Measurements from ENCODE around the gene SOX12. TPM values are rescaled to one million over a fixed set of nuclear protein-coding genes. Genes with fewer than 3 reads are reported as not detected.
A peak's percentile ranks its signal among the peaks of the same experiment; 100 is the strongest.
"Not testable (repeated sequence)": the region's sequence is repeated elsewhere in the genome, so short reads cannot be mapped to it uniquely, and the experiment has no call there.

Gene SOX12
- total RNA-seq, 1 donor from 2014 or later: 18.3 TPM

DNA sequence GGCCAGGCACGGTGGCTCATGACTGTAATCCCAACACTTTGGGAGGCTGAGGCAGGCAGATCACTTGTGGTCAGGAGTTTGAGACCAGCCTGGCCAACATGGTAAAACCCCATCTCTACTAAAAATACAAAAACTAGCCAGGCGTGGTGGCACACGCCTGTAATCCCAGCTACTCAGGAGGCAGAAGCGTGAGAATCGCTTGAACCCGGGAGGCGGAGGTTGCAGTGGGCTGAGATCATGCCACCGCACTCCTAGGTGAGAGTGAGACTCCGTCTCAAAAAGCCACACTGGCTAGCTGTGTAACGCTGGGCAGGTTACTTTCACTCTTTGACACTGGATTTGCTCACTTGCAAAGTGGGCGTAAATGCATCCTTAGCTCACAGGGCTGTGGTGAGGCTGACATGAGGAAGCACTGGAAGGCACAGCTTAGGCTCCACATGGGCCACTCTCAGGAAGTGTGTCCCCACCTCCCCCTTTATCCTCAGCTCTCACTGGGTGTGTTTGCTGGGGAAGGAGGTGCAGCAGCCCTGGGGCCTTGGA lies 47.3 kb downstream of the SOX12 start:
- intact Hi-C loops (cut with micrococcal nuclease); DNase-seq: not testable (repeated sequence)

DNA sequence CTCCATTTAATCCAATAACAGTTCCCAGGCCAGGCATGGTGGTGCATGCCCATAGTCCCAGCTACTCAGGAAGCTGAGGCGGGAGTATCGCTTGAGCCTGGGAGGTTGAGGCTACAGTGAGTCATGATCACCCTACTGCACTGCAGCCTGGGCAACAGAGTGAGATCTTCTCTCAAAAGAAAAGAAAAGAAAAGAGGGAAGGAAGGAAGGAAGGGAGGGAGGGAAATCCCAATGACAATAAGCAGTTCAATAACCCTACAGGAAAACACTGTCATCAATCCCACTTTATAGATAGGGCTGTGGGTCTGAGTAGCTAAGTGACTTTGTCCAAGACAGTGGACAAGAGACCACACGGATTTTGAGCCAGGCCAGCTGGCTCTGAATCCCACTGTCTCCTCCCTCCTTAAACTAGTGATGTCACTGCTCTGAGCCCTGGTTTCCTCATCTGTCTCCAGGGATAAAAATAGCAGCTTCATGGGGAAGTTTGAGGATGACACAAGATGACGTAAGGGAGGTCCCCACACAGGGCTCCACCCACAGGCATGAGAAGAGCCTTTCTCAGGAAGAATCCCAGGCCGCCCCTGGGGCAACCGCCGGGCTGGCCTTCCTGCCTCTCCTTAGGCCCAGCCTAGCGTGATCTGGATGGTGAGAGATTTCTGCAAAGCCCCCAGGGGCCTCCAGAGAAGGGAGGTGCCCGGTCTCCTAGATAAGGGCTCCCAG lies 48.0 kb downstream of the SOX12 start:
- DNase-seq (peak; percentile 47), ATAC-seq (peak; percentile 65)
- intact Hi-C loops (cut with micrococcal nuclease): no loop called here

More for the DNA sequence above, 47.3 kb downstream of the SOX12 start:
- not testable (repeated sequence) for ATAC-seq

DNA sequence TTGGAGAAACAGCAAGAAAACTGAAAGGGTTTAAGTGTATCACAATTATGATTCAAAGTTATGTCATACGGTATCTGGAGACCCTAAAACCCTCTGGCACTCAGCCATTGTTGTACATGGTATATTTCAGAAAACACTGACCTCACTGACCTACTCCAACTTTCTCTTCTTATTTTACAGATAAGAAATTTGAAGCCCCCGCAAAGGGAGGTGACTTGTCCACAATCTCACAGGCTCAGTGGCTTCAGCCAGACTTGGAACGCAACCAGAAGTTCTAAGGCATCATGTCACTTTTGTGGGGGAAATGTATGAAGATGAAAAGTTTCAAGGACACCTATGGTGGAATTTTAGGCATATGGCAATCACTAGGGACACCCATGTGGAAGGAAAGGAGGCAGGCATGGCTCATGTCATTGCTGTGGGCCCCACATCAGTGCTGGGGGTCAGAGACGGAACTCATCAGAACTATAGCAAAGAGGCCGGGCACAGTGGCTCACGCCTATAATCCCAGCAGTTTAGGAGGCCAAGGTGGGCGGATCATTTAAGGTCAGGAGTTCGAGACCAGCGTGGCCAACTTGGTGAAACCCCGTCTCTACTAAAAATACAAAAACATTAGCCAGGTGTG lies 50.0 kb downstream of the SOX12 start:
- no peak for ATAC-seq
- no peak for DNase-seq
- intact Hi-C loops (cut with micrococcal nuclease): no loop called here

DNA sequence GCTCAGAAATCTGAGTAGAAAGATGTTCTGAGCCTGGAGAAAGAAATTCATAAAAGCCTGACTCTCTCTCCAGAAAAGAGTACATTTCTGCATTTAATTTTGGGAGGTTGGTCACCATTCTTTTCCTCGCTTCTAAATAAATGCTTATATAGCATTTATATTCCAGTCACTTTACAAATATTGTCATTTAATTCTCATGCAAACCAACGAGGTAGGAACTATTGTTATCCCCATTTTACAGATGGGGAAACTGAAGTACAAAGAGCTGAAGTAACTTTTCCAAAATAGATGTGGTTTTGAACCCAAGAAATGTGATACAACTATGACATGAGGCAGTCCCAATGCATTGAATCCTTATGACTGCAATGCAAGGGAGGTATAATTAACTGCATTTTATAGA lies 50.7 kb downstream of the SOX12 start:
- ATAC-seq (no peak), DNase-seq (no peak)
- intact Hi-C loops (cut with micrococcal nuclease): no loop called here

DNA sequence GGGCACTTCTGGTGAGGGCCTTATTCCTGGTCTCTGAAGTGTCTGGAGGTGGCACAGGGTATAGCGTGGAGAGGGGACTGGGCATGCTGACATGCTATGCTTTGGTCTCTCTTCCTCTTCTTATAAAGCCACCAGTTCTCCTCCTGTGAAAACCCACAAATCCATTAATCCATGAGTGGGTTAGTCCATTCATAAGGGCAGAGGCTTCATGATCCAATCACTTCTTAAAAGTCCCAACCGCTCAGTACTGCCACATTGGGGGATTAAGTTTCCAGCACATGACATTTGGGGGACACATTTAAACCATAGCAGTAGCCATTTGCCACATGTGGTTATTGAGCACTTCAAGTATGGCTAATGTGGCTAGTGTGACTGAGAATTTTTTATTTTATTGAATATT lies 51.4 kb downstream of the SOX12 start:
- no peak for DNase-seq
- no peak for ATAC-seq
- intact Hi-C loops (cut with micrococcal nuclease): no loop called here

DNA sequence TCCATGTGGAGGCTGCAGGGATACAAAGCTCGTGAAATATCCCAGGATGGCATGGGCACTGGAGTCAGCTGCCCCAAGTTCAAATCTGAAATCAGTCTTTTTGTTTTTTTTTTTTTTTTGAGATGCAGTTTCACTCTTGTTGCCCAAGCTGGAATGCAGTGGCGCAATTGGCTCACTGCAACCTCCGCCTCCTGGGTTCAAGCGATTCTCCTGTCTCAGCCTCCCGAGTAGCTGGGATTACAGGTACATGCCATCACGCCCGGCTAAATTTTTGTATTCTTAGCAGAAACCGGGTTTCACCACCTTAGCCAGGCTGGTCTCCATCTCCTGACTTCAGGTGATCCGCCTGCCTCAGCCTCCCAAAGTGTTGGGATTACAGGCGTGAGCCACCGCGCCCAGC lies 52.2 kb downstream of the SOX12 start:
- DNase-seq; ATAC-seq; intact Hi-C loops (cut with micrococcal nuclease): not testable (repeated sequence)

DNA sequence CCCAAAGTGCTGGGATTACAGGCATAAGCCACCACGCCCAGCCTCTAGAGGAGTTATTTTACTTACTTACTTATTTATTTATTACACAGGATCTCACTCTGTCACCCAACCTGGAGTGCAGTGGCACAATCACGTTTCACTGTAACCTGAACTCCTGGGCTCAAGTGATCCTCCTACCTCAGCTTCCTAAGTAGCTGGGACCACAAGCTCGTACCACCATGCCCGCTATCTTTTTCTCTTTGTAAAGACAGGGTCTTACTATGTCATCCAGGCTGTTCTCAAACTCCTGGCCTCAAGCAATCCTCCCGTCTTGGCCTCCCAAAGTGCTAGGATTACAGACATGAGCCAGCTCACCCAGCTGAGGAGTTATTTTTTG lies 53.6 kb downstream of the SOX12 start:
- no peak for DNase-seq
- intact Hi-C loops (cut with micrococcal nuclease): no loop called here

More for the DNA sequence above, 53.6 kb downstream of the SOX12 start:
- ATAC-seq: no peak

Other genes starting within 250 kb of the SOX12 start
- not detected for gene DEFB125, start 237.9 kb upstream of the SOX12 start, total RNA-seq
- gene DEFB126, start 183.0 kb upstream of the SOX12 start, total RNA-seq: not detected
- gene DEFB127, start 168.1 kb upstream of the SOX12 start, total RNA-seq: not detected
- not detected for gene DEFB128, start 135.8 kb upstream of the SOX12 start, total RNA-seq
- not detected for gene DEFB129, start 98.3 kb upstream of the SOX12 start, total RNA-seq
- not detected for gene DEFB132, start 67.8 kb upstream of the SOX12 start, total RNA-seq
- gene C20orf96, start 34.8 kb upstream of the SOX12 start, total RNA-seq: 6.9 TPM
- 11.0 TPM for gene ZCCHC3, start 28.0 kb upstream of the SOX12 start, total RNA-seq
- gene NRSN2, start 21.6 kb downstream of the SOX12 start, total RNA-seq: 17.4 TPM
- 0.40 TPM for gene TRIB3, start 55.2 kb downstream of the SOX12 start, total RNA-seq
- 44.8 TPM for gene RBCK1, start 82.7 kb downstream of the SOX12 start, total RNA-seq
- 23.3 TPM for gene TBC1D20, start 137.0 kb downstream of the SOX12 start, total RNA-seq
- 116 TPM for gene CSNK2A1, start 218.2 kb downstream of the SOX12 start, total RNA-seq